Stimulated activated CD8-positive, alpha-beta memory T cell treated with anti-CD3 and anti-CD28 coated beads, Interleukin-15, amount 100 ng/mL, for 1 hour (primary cell): ENCODE results near the gene NEK8.
"Not testable (repeated sequence)": the region's sequence is repeated elsewhere in the genome, so short reads cannot be mapped to it uniquely, and the experiment has no call there.

Source experiments
- DNase-seq: peaks from one replicate; pipeline ENCODE4 v3.0.0-alpha.2; 2020; ENCODE audit warnings: low read depth

Gene NEK8

GRCh38 chr17:28763804-28764266 lies 35.2 kb downstream of the NEK8 start:
- DNase-seq: peak; percentile 63

- DNase-seq: no peak
Observed at GRCh38 chr17:28765038-28765437, 36.5 kb downstream of the NEK8 start.

- DNase-seq: no peak
Observed at GRCh38 chr17:28773736-28774135, 45.1 kb downstream of the NEK8 start.

GRCh38 chr17:28774206-28774605 lies 45.6 kb downstream of the NEK8 start:
- DNase-seq: no peak

GRCh38 chr17:28777178-28777577 lies 48.6 kb downstream of the NEK8 start:
- DNase-seq: no peak

GRCh38 chr17:28779601-28780000 lies 51.0 kb downstream of the NEK8 start:
- not testable (repeated sequence) for DNase-seq

- DNase-seq: no peak
Observed at GRCh38 chr17:28783161-28783560, 54.6 kb downstream of the NEK8 start.

GRCh38 chr17:28788100-28788499 lies 59.5 kb downstream of the NEK8 start:
- DNase-seq: no peak
